Measurements from ENCODE around the gene XPR1. TPM values are rescaled to one million over a fixed set of nuclear protein-coding genes. Genes with fewer than 3 reads are reported as not detected.

The XPR1 gene
- total and polyA plus RNA-seq, 2 of the 8 experiments (the other 6 are each of a cell fraction or from before 2014, with no cell fraction given): 28.6 to 43.9 TPM

- Histone ChIP-seq H3K56ac (replicated peaks; ENCODE audit: insufficient read length, low read depth, low read length) (peak overlapping the region; percentile 78), H3K14ac (ENCODE audit: insufficient read length) (no peak overlapping the region), H3K23ac (ENCODE audit: insufficient read length) (no peak overlapping the region), H3K79me1 (ENCODE audit: low read depth, low read length) (no peaks in the 10 kb centered on the region), H3K4me1 (replicated peaks in 1 of 4; ENCODE audit: control insufficient read depth in 3 of 4, insufficient read depth in 4 of 4, low read length in 3 of 4) (no peaks in the 10 kb centered on the region), H3K27me3 (replicated peaks in 1 of 4; ENCODE audit: control insufficient read depth in 3 of 4, extremely low read depth in 1 of 4, insufficient read depth in 3 of 4, low read length in 3 of 4) (no peaks in the 10 kb centered on the region), H2BK5ac (ENCODE audit: low read depth, low read length) (peak overlapping the region; percentile 97), H2AK5ac (ENCODE audit: low read depth, low read length) (no peak overlapping the region), H2AFZ (ENCODE audit: low read length) (peak overlapping the region; percentile 91; the same call in 1 of the 2 replicates), H3K18ac (ENCODE audit: extremely low read depth, low read length) (peak overlapping the region; percentile 95), H2BK20ac (ENCODE audit: low read length) (0 out of 2 replicates have a peak overlapping the region, but pooled peaks have one; percentile 48), H3K4me2 (ENCODE audit: insufficient read depth in 1 of 2, low read depth in 2 of 2, low read length in 2 of 2) (peak overlapping the region; percentile 25 to 76), H3K23me2 (ENCODE audit: low read depth, low read length) (no peaks in the 10 kb centered on the region), H3K4me3 (ENCODE audit: extremely low read depth in 1 of 4, insufficient read depth in 2 of 4, low read depth in 3 of 4, low read length in 4 of 4) (peak overlapping the region; percentile 83 to 93 (median 86)), H3K79me2 (ENCODE audit: control insufficient read depth in 1 of 2, insufficient read depth in 2 of 2, low read length in 2 of 2) (peaks cover 0 to 46% of the 10 kb centered on the region in 2 experiments; a peak in 3 of 4 replicates), H4K5ac (ENCODE audit: insufficient read length, low read depth, low read length) (peak overlapping the region; percentile 74), H2BK120ac (replicated peaks; ENCODE audit: low read depth, low read length) (no peak overlapping the region), H4K20me1 (replicated peaks in 1 of 2; ENCODE audit: control insufficient read depth in 1 of 2, insufficient read depth in 2 of 2, low read length in 2 of 2) (peaks cover 0 to 4% of the 10 kb centered on the region in 2 experiments), H3K36me3 (ENCODE audit: control insufficient read depth in 2 of 4, insufficient read depth in 4 of 4, low read length in 3 of 4) (no peaks in the 10 kb centered on the region), H3K4ac (replicated peaks; ENCODE audit: insufficient read length, low read depth, low read length) (no peak overlapping the region), H2BK15ac (ENCODE audit: low read length) (0 out of 2 replicates have a peak overlapping the region, but pooled peaks have one; percentile 61), H3K27ac (ENCODE audit: low read depth, low read length) (peak overlapping the region; percentile 81), H4K8ac (ENCODE audit: extremely low read depth, insufficient read depth, low read length) (peak overlapping the region; percentile 94; the same call in 1 of the 2 replicates), H3K9me3 (ENCODE audit: insufficient read depth in 2 of 2, low read depth in 1 of 2, low read length in 1 of 2) (no peaks in the 10 kb centered on the region), H4K91ac (replicated peaks; ENCODE audit: insufficient read length, low read length) (peak overlapping the region; percentile 86), H2BK12ac (ENCODE audit: low read depth, low read length) (peak overlapping the region; percentile 87), H3K9ac (replicated peaks in 1 of 4; ENCODE audit: extremely low read depth in 1 of 4, low read depth in 3 of 4, low read length in 3 of 4) (peak overlapping the region; percentile 72 to 90 (median 84))
- FAIRE-seq (no peak), DNase-seq (ENCODE audit: low read depth in 1 of 2, low spot score in 2 of 2) (peak; percentile 2 to 86)
- CTCF ChIA-PET (ENCODE audit: partially characterized antibody): interaction anchor here (0.6 to 1.7 kb wide), 6 partner anchors 20 to 845 kb away, joined by 3 to 5 read pairs (median 3); no protein-coding TSS in a partner anchor
- 4% methylated on average over 35 of the region's 44 CpGs; no CpG with 5 or more reads in 1 of the 2 experiments for WGBS, 2 experiments (ENCODE audit: extremely low coverage in 1 of 2, insufficient coverage in 1 of 2, insufficient read length in 1 of 2, insufficient replicate concordance in 2 of 2, low coverage in 1 of 2, low lambda C conversion rate in 2 of 2, missing lambda C conversion rate in 1 of 2)
- POLR2A ChIA-PET (ENCODE audit: partially characterized antibody): interaction anchor here (0.6 to 1.5 kb wide), 7 partner anchors 8 to 401 kb away, joined by 3 to 7 read pairs (median 3); partner anchors contain the start of gene MR1
- TF ChIP-seq NRF1 (IDR thresholded peaks at IDR 0.05; ENCODE audit: low read depth, low read length): no peak
- TF ChIP-seq TCF12 (IDR thresholded peaks at IDR 0.05; ENCODE audit: low read depth, low read length): no peak
- no peak for TF ChIP-seq SP4 (IDR thresholded peaks at IDR 0.05; ENCODE audit: low read length)
- 0 out of 4 replicates have a peak, but pooled peaks of 1 of the 2 experiments have one; percentile 17 for TF ChIP-seq HDAC2 (IDR thresholded peaks at IDR 0.05; ENCODE audit: borderline replicate concordance in 1 of 2, low read depth in 2 of 2, low read length in 2 of 2)
- TF ChIP-seq POLR2AphosphoS5 (IDR thresholded peaks at IDR 0.05; ENCODE audit: low read depth, low read length): no peak
- TF ChIP-seq SUZ12 (IDR thresholded peaks at IDR 0.05; ENCODE audit: low read length): no peak
- TF ChIP-seq GTF2F1 (IDR thresholded peaks at IDR 0.05; ENCODE audit: borderline replicate concordance, low read depth, low read length): no peak
- TF ChIP-seq SAP30 (IDR thresholded peaks at IDR 0.05; ENCODE audit: insufficient read depth, insufficient replicate concordance, low read length): no peak
- TF ChIP-seq SIRT6 (IDR thresholded peaks at IDR 0.05; ENCODE audit: low read length): no peak
- no peak for TF ChIP-seq NANOG (IDR thresholded peaks at IDR 0.05; ENCODE audit: insufficient read depth, low read depth, low read length, poor library complexity, severe bottlenecking)
- TF ChIP-seq HDAC6 (IDR thresholded peaks at IDR 0.05; ENCODE audit: low read depth, low read length): no peak
- TF ChIP-seq CEBPB (IDR thresholded peaks at IDR 0.05; ENCODE audit: low read depth, low read length): no peak
Measured at GRCh38 chr1:180632326-180633056, 669 bp downstream of the XPR1 start.

All from H1 (cell line).